HFFc6 (cell line): ENCODE results near the gene PARD3B. TPM values are rescaled to one million over a fixed set of nuclear protein-coding genes. Genes with fewer than 3 reads are reported as not detected.
A peak's percentile ranks its signal among the peaks of the same experiment; 100 is the strongest.

Experiments
- DNase-seq: peaks from one replicate; pipeline ENCODE4 v3.0.0-alpha.2; 2018
- H3K27ac Mint-ChIP-seq: 2 replicates; pipeline ENCODE4 v1.8.0; 2020; ENCODE audit warnings: mild to moderate bottlenecking, mixed read lengths
- H3K27me3 Mint-ChIP-seq: 2 replicates; pipeline ENCODE4 v1.8.0; 2021; ENCODE audit warnings: mild to moderate bottlenecking, moderate library complexity, mixed read lengths; ENCODE audit not compliant: insufficient read depth
- H3K36me3 Mint-ChIP-seq: 2 replicates; pipeline ENCODE4 v1.8.0; 2021; ENCODE audit warnings: low read depth, mixed read lengths
- H3K4me1 Mint-ChIP-seq: 2 replicates; pipeline ENCODE4 v1.8.0; 2020; ENCODE audit warnings: low read depth, mixed read lengths
- H3K4me3 Mint-ChIP-seq: 2 replicates; pipeline ENCODE4 v1.8.0; 2020; ENCODE audit warnings: mild to moderate bottlenecking, moderate library complexity, mixed read lengths
- H3K9me3 Mint-ChIP-seq: 2 replicates; pipeline ENCODE4 v1.8.0; 2020; ENCODE audit warnings: mild to moderate bottlenecking, mixed read lengths
- total RNA-seq, 6 experiments: library from RNA; stranded (reverse); fragmentation: NEBNext Ultra II Directional; extraction: Animal tissue kit (Norgen Biotek cat#: 25700); gene quantifications; 2 replicates in 1 of 6; 3 replicates in 5 of 6; pipeline ENCODE4 v1.2.3, GENCODE V29; 2021
- TF ChIP-seq, protein P1 (sequence below): fragments of 200-600 bp; sonication (generic); IDR thresholded peaks from 2 replicates; pipeline ENCODE4 v1.5.0; 2021; ENCODE audit warnings: antibody characterized with exemption, mild to moderate bottlenecking

Gene PARD3B
- total RNA-seq, 6 experiments from 2014 or later = 14.0 to 22.4 (median 15.3) TPM

DNA sequence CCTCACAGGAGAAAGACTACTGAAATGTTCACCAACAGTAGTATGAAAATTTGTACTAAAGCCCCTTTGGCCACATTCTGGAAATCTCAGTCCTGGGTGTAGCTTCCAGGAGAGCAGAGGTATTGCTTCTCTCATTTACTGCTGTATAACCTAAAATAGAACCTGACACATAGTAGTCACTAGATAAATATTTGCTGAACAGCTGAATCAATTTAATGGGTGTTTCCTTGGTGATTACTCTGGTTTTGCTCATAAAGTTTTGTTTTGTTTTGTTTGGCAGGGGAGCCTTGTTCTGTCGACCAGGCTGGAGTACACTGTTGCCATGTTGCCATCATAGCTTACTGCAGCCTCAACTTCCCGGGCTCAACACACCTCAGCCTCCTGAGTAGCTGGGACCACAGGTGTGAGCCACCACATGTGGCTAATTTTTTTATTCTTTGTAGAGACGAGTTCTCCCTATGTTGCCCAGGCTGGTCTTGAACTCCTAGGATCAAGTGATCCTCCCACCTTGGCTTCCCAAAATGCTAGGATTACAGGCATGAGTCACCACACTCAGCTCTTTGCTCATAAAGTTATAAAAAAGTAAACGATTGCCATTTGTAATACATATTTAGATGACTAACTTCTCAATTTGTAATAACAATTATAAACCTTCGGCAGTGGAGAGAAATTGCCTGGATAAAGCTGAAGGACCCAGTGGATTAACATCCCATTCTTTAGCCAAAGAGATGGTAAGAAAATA, 11.5 kb upstream of the PARD3B start:
- peaks cover 31% of the 10 kb centered on the region for H3K4me1 Mint-ChIP-seq
- DNase-seq = peak; percentile 87
- no peaks in the 10 kb centered on the region; the same call in 1 of the 2 replicates for H3K27me3 Mint-ChIP-seq
- H3K27ac Mint-ChIP-seq = peak overlapping the region; percentile 84
- H3K9me3 Mint-ChIP-seq = no peaks in the 10 kb centered on the region
- TF ChIP-seq, protein P1, sequence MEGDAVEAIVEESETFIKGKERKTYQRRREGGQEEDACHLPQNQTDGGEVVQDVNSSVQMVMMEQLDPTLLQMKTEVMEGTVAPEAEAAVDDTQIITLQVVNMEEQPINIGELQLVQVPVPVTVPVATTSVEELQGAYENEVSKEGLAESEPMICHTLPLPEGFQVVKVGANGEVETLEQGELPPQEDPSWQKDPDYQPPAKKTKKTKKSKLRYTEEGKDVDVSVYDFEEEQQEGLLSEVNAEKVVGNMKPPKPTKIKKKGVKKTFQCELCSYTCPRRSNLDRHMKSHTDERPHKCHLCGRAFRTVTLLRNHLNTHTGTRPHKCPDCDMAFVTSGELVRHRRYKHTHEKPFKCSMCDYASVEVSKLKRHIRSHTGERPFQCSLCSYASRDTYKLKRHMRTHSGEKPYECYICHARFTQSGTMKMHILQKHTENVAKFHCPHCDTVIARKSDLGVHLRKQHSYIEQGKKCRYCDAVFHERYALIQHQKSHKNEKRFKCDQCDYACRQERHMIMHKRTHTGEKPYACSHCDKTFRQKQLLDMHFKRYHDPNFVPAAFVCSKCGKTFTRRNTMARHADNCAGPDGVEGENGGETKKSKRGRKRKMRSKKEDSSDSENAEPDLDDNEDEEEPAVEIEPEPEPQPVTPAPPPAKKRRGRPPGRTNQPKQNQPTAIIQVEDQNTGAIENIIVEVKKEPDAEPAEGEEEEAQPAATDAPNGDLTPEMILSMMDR = no peak
- no peaks in the 10 kb centered on the region for H3K36me3 Mint-ChIP-seq
- peak overlapping the region; percentile 24 for H3K4me3 Mint-ChIP-seq

DNA sequence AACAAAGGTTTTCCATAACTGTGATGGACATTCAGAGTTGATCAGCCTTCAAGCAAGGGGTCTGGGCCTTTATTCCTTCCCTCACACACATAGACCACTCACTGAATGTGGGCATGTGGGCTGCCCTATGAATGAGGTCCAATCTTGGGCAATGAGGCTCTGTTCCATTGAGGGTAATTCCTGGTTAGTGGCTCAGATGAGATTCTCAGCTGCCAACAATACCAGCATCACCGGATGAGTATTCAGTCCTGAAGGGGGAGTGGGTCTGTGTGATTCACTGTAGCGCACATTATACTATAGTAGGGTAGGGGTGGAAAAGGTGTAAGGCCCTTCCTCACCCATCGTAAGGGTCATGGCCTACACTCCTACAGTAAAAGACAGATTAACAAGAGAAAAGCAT, 9.9 kb upstream of the PARD3B start:
- no peak overlapping the region for H3K4me3 Mint-ChIP-seq
- DNase-seq = no peak
- H3K27me3 Mint-ChIP-seq = no peaks in the 10 kb centered on the region
- no peak overlapping the region for H3K27ac Mint-ChIP-seq
- peaks cover 31% of the 10 kb centered on the region for H3K4me1 Mint-ChIP-seq
- TF ChIP-seq, protein P1 = no peak
- no peaks in the 10 kb centered on the region for H3K9me3 Mint-ChIP-seq
- H3K36me3 Mint-ChIP-seq = no peaks in the 10 kb centered on the region

DNA sequence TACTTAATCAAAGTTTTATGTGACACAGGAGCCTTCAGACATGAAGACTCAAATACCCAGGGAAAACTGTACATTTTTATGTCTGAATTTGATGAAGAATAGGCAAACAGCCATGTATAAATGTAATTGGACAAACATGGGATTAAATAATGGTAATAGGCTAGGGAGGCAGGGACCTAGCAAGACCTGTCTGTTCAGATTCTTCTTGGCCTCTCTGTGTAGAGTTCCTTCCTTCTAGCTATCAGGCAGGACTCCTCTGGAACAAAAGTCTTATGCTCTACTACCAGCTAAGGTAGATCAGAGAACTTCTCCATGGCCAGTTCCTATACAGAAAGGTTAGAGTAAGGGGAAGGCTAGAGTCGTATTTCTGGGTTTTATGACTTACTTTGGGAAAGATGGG, 9.5 kb upstream of the PARD3B start:
- peaks cover 28% of the 10 kb centered on the region for H3K4me1 Mint-ChIP-seq
- H3K27me3 Mint-ChIP-seq = no peaks in the 10 kb centered on the region
- DNase-seq = no peak
- H3K4me3 Mint-ChIP-seq = no peak overlapping the region
- no peaks in the 10 kb centered on the region for H3K9me3 Mint-ChIP-seq
- no peak overlapping the region for H3K27ac Mint-ChIP-seq
- no peaks in the 10 kb centered on the region for H3K36me3 Mint-ChIP-seq
- TF ChIP-seq, protein P1 = no peak

DNA sequence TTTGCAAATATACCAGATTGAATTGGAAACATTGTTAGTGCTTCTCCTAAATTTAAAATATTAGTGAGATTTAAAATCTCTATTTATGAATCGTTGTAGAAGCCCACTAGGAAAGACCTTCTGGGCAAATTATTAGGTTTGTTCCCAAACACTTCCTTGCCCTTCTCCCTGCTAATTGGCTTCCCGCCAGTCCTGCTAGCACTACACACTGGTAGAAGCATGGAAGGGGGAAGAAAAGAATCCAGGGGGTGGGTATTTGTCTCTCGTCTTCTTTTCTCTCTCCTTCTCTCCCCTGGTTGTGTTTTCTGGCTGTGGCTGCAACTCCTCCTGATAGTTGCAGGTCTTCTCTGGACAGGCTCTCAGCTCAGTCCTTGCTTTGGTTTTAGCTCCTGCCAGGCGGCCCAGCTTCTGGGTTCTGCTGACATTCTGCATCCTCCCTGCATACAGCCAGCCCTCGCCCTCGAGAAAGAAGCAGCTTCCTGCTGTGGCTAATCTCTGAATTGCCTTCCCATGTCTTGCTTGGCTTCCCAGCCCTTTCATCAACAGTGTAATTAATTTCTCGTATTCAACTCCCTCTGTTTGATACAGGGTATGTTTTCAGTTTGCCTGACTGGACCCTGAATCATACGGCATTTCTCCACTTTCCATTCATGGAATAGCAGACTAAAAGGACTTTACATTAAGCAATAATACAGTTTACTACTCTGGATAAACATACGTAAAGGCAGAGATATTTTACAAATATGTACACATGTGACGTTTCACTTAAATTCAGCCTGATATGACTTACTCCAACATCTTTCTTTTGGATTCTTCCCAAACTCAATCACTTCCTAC, 6.9 kb upstream of the PARD3B start:
- H3K36me3 Mint-ChIP-seq = no peaks in the 10 kb centered on the region
- peaks cover 19% of the 10 kb centered on the region for H3K4me1 Mint-ChIP-seq
- DNase-seq = peak; percentile 76
- no peak overlapping the region for H3K4me3 Mint-ChIP-seq
- TF ChIP-seq, protein P1 = no peak
- no peaks in the 10 kb centered on the region; the same call in 1 of the 2 replicates for H3K27me3 Mint-ChIP-seq
- no peak overlapping the region for H3K27ac Mint-ChIP-seq
- H3K9me3 Mint-ChIP-seq = no peaks in the 10 kb centered on the region

DNA sequence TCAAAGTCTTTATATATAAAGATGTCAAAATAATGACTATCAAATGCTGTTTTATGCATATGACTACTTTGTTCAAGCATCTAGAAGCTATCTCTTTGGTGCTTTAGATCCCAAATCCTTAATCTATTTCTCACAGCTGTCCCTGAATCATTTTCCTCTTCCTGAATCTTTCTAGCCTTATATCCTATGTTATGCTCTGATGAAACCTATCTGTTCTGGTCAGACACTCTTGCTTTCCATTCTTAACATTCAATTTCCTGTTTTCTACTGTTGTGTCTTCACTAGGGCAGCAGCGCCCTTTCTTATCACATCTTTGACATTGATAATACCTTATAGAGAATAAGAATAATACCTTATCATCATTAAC, 6.3 kb upstream of the PARD3B start:
- no peaks in the 10 kb centered on the region for H3K9me3 Mint-ChIP-seq
- H3K4me3 Mint-ChIP-seq = no peak overlapping the region

More for the DNA sequence above, 6.3 kb upstream of the PARD3B start:
- no peak for DNase-seq
- TF ChIP-seq, protein P1 = no peak
- Mint-ChIP-seq H3K4me1 (peaks cover 16% of the 10 kb centered on the region), H3K27me3 (no peaks in the 10 kb centered on the region; the same call in 1 of the 2 replicates), H3K36me3 (no peaks in the 10 kb centered on the region), H3K27ac (no peak overlapping the region)
